ENCODE data around the gene GPR61. TPM values are rescaled to one million over a fixed set of nuclear protein-coding genes. Genes with fewer than 3 reads are reported as not detected.

The GPR61 gene
- total and polyA plus RNA-seq, 9 of the 15 experiments (the other 6 are each of a cell fraction or from before 2014, with no cell fraction given), result 0.04 to 1.1 (median 0.25) TPM; not detected in 4

- peak; percentile 24; the same call in 1 of the 2 replicates for TF ChIP-seq KAT7 (CRISPR knock-in tag; IDR thresholded peaks at IDR 0.05; ENCODE audit: borderline replicate concordance)
- TF ChIP-seq ZKSCAN3 (CRISPR knock-in tag; IDR thresholded peaks at IDR 0.05), result 0 out of 2 replicates have a peak, but pooled peaks have one; percentile 51
- TF ChIP-seq PPARD (CRISPR knock-in tag; IDR thresholded peaks at IDR 0.05), result 0 out of 2 replicates have a peak, but pooled peaks have one; percentile 6
- 0 out of 2 replicates have a peak, but pooled peaks have one; percentile 58 for TF ChIP-seq HES1 (IDR thresholded peaks at IDR 0.05; ENCODE audit: low read depth)
- TF ChIP-seq ATF6 (CRISPR knock-in tag; IDR thresholded peaks at IDR 0.05), result no peak
- TF ChIP-seq PML (IDR thresholded peaks at IDR 0.05; ENCODE audit: low read length), result no peak
Observed at GRCh38 chr1:109547463-109548320, 8.0 kb downstream of the GPR61 start (continued).

Data from K562 (cell line).